Skeletal muscle tissue (tissue), 4 donors: ENCODE data around the gene ZFAND3. TPM values are rescaled to one million over a fixed set of nuclear protein-coding genes. Genes with fewer than 3 reads are reported as not detected.
"Not testable (repeated sequence)": the region's sequence is repeated elsewhere in the genome, so short reads cannot be mapped to it uniquely, and the experiment has no call there.

Experiments used
- H3K27ac ChIP-seq: one replicate; pipeline ENCODE4 v1.7.0; 2013; ENCODE audit warnings: mild to moderate bottlenecking, low read depth, low read length, inconsistent platforms
- H3K27me3 ChIP-seq, 3 donors: one replicate each; pipeline ENCODE4 v1.7.0; 2013; ENCODE audit warnings: low read length in 3 of 3; ENCODE audit not compliant: control insufficient read depth in 3 of 3, insufficient read depth in 3 of 3
- H3K36me3 ChIP-seq, 3 donors: one replicate each; pipeline ENCODE4 v1.7.0; 2013; ENCODE audit warnings: low read length in 3 of 3; ENCODE audit not compliant: control insufficient read depth in 3 of 3, insufficient read depth in 3 of 3
- H3K4me1 ChIP-seq, 3 donors: one replicate each; pipeline ENCODE4 v1.7.0; 2013; ENCODE audit warnings: low read length in 3 of 3, mild to moderate bottlenecking in 3 of 3; ENCODE audit not compliant: control insufficient read depth in 3 of 3, insufficient read depth in 3 of 3
- H3K4me3 ChIP-seq, 3 donors: one replicate each; pipeline ENCODE4 v1.7.0; 2013; ENCODE audit warnings: low read length in 3 of 3
- H3K9ac ChIP-seq, 3 donors: one replicate each; pipeline ENCODE4 v1.7.0; 2013; ENCODE audit warnings: low read length in 3 of 3, mild to moderate bottlenecking in 3 of 3, moderate library complexity in 2 of 3, low read depth in 1 of 3
- H3K9me3 ChIP-seq, 3 donors: one replicate each; pipeline ENCODE4 v1.7.0; 2013; ENCODE audit warnings: low read length in 3 of 3; ENCODE audit not compliant: control insufficient read depth in 3 of 3
- total RNA-seq: library from RNA; depleted of rRNA; stranded (reverse); fragments of >200 nt; gene quantifications from one replicate; pipeline ENCODE4 v1.2.3, GENCODE V29; 2014
- donor health status: Osteomylitis.

Gene ZFAND3
- total RNA-seq, 1 donor from 2014 or later: 23.0 TPM

- Histone ChIP-seq H3K27ac (no peak overlapping the region), H3K4me1 (peaks cover 4 to 9% (median 6%) of the 10 kb centered on the region in 3 donors), H3K9ac (no peak overlapping the region), H3K27me3 (no peaks in the 10 kb centered on the region), H3K4me3 (no peak overlapping the region), H3K9me3 (no peaks in the 10 kb centered on the region), H3K36me3 (peaks cover 0 to 6% (median under 1%) of the 10 kb centered on the region in 3 donors)
Observed at GRCh38 chr6:38112181-38112580, 292.7 kb downstream of the ZFAND3 start.

- H3K4me3 ChIP-seq: no peak overlapping the region
Observed at GRCh38 chr6:38113825-38114576, 294.5 kb downstream of the ZFAND3 start.

DNA sequence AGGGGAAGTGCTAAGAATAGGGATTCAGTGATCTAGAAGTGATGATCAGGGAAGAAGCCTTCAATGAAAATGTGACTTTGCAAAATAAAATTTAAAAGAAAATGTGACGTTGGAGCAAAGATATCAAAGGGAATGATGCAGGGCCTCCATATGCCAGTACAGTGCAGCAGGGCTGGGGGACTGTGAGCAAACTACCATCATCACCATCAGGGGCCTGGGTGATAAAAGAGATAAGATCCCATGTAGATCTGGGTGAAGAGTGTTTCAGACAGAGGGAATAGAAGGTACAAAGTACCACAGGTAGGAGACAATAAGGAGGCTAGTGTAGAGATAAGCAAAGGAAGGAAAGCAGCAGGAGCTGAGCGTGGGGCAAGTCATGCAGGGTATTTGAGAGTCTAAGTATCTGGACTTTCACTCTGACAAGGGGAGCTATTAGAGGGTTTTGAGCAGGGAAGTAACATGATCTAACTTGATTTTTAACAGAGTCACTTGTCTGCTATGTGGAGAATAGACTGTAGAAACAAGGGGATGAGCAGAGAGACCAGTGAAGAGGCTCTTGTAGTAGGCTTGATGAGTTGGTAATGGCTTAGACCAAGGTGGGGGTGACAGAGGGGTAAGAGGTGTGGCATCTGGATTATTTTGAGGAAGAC lies 295.6 kb downstream of the ZFAND3 start:
- H3K36me3 ChIP-seq: peaks cover 0 to 12% (median 6%) of the 10 kb centered on the region in 3 donors
- no peak overlapping the region for H3K9ac ChIP-seq
- H3K9me3 ChIP-seq: no peaks in the 10 kb centered on the region

More at GRCh38 chr6:38113825-38114576, 294.5 kb downstream of the ZFAND3 start:
- no peaks in the 10 kb centered on the region for H3K9me3 ChIP-seq
- H3K36me3 ChIP-seq: peaks cover 0 to 12% (median 6%) of the 10 kb centered on the region in 3 donors
- peaks cover 4 to 9% (median 6%) of the 10 kb centered on the region in 3 donors for H3K4me1 ChIP-seq
- no peaks in the 10 kb centered on the region for H3K27me3 ChIP-seq
- H3K9ac ChIP-seq: no peak overlapping the region
- no peak overlapping the region for H3K27ac ChIP-seq

DNA sequence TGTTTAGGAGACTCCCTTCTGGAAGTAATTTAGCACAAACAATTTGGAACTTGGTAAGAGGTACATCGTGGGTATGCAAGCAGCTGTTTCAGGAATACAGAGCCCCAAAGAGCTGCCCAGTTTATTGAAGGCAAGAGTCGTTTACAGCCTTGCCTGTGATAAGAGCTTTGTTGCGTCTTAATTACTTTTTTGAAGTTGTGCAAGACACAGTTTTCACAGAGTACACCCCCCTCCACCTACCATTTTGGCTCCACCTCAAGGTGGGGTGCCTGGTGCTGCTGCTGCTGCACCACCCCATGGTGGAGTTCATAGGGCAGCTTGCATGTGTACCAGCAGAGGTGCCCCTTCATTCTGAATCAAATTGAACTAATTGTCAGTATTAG lies 296.1 kb downstream of the ZFAND3 start:
- Histone ChIP-seq H3K9ac (no peak overlapping the region), H3K9me3 (no peaks in the 10 kb centered on the region), H3K27me3 (no peaks in the 10 kb centered on the region), H3K36me3 (peaks cover 0 to 12% (median 6%) of the 10 kb centered on the region in 3 donors), H3K27ac (no peak overlapping the region), H3K4me3 (no peak overlapping the region), H3K4me1 (peaks cover 2 to 8% (median 4%) of the 10 kb centered on the region in 3 donors)

More for the DNA sequence above, 295.6 kb downstream of the ZFAND3 start:
- H3K27ac ChIP-seq: no peak overlapping the region
- H3K27me3 ChIP-seq: no peaks in the 10 kb centered on the region
- H3K4me1 ChIP-seq: peaks cover 4 to 9% (median 6%) of the 10 kb centered on the region in 3 donors
- no peak overlapping the region for H3K4me3 ChIP-seq

- no peaks in the 10 kb centered on the region for H3K27me3 ChIP-seq
- peaks cover 0 to 4% (median 4%) of the 10 kb centered on the region in 3 donors for H3K4me1 ChIP-seq
- no peak overlapping the region for H3K4me3 ChIP-seq
- no peak overlapping the region for H3K27ac ChIP-seq
- peaks cover 0 to 12% (median 6%) of the 10 kb centered on the region in 3 donors for H3K36me3 ChIP-seq
- no peak overlapping the region for H3K9ac ChIP-seq
- no peaks in the 10 kb centered on the region for H3K9me3 ChIP-seq
Observed at GRCh38 chr6:38116248-38116647, 296.7 kb downstream of the ZFAND3 start.

- no peak overlapping the region for H3K4me3 ChIP-seq
- H3K4me1 ChIP-seq: peaks cover 0 to 4% (median 4%) of the 10 kb centered on the region in 3 donors
- H3K9ac ChIP-seq: no peak overlapping the region
- H3K9me3 ChIP-seq: no peaks in the 10 kb centered on the region
- H3K27me3 ChIP-seq: no peaks in the 10 kb centered on the region
- peaks cover 0 to 12% (median 6%) of the 10 kb centered on the region in 3 donors for H3K36me3 ChIP-seq
- no peak overlapping the region for H3K27ac ChIP-seq
Observed at GRCh38 chr6:38117281-38117680, 297.8 kb downstream of the ZFAND3 start.

GRCh38 chr6:38118791-38119365 lies 299.4 kb downstream of the ZFAND3 start:
- H3K4me1 ChIP-seq: peaks cover 0 to 4% (median 4%) of the 10 kb centered on the region in 3 donors
- H3K9ac ChIP-seq: no peak overlapping the region
- no peaks in the 10 kb centered on the region for H3K9me3 ChIP-seq
- H3K27me3 ChIP-seq: no peaks in the 10 kb centered on the region
- H3K4me3 ChIP-seq: no peak overlapping the region
- no peak overlapping the region for H3K27ac ChIP-seq
- peaks cover 0 to 12% (median 6%) of the 10 kb centered on the region in 3 donors for H3K36me3 ChIP-seq

DNA sequence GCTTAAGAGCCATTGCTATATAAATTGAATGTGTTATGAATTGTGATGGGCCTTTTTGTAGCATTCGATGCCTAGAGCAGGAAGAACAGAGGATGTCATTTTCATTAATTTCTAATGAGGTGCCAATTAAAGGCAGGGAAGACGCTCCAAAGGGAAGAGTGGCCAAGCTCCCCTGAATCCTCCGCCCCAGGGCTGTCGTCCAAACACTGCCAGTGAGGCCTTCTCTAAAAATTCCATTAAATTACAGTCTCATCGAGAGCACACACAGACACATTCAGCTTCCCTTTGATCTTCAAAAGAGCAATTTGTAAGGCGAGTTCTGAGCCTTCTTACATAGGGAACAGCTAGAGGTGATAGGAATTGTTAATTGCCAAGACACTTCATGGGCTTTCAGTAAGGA lies 300.0 kb downstream of the ZFAND3 start:
- Histone ChIP-seq H3K27me3 (no peaks in the 10 kb centered on the region), H3K9me3 (no peaks in the 10 kb centered on the region), H3K4me3 (no peak overlapping the region), H3K9ac (no peak overlapping the region), H3K36me3 (peaks cover 0 to 12% (median 6%) of the 10 kb centered on the region in 3 donors), H3K4me1 (peaks cover 0 to under 1% (median under 1%) of the 10 kb centered on the region in 3 donors), H3K27ac (no peak overlapping the region)

DNA sequence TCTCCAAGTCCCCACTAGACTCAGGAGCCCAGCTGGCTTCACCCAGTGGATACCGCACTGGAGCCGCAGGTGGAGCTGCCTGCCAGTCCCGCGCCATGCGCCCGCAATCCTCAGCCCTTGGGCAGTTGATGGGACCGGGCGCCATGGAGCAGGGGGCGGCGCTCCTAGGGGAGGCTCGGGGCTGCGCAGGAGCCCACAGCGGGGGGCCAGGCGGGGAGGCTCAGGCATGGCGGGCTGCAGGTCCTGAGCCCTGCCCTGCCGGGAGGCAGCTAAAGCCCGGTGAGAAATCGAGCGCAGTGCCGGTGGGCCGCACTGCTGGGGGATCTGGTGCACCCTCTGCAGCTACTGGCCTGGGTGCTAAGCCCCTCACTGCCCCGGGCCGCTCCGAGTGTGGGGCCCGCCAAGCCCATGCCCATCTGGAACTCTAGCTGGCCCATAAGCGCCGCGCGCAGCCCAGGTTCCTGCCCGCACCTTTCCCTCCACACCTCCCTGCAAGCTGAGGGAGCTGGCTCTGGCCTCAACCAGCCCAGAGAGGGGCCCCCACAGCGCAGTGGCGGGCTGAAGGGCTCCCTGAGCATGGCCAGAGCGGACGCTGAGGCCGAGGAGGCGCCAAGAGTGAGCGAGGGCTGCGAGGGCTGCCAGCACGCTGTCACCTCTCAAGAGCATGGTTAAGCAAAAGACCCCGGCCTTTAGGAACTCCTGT lies 304.8 kb downstream of the ZFAND3 start:
- H3K27ac ChIP-seq, H3K4me1 ChIP-seq, H3K9me3 ChIP-seq, H3K36me3 ChIP-seq, H3K27me3 ChIP-seq, H3K9ac ChIP-seq, H3K4me3 ChIP-seq: not testable (repeated sequence)
